ENCODE measurements around the gene RNF8. TPM values are rescaled to one million over a fixed set of nuclear protein-coding genes. Genes with fewer than 3 reads are reported as not detected.

Gene RNF8
- total and polyA plus RNA-seq, 9 of the 15 experiments (the other 6 are each of a cell fraction or from before 2014, with no cell fraction given) = 10.6 to 47.0 (median 37.5) TPM

DNA sequence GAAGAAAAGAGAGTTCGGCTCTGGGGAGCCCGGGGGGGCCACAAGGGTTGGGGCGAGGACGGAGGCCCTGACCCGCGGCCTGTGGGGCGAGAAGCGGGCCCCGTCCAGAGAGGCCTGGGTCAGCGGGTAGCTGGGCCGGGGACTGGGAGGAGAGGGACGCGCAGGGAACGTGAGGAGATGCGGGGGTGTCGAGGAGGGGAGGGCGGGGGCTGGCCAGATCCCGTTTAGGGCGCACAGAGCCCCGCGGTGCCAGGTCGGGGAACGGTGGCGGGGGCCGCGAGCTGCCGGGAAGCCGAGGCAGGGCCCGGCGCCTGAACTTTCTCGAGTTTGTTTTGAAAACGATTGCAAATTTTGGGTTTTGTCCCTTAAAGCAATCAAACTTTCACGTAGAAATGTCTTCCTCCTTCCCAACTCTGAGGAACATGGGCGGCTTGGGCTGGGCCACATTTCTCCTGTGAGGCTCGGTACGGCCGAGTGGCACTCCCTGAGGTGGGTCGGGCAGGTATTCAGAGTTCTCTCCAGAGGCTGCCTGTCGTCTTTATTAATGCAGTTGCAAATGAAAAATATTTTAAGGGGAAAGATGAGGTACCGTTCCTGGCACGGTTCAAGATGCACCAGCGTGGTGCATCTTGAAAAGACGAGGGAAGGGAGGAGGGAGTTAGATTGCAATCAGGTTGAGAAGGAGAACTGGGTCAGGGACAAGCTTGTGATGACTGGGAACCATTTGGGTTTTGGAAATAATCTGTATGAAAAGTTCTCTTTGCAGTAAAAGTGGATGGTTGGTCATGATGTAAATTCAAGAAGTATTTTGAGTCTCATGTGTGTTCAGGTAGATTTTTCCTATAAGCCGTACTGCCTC, 972 bp downstream of the RNF8 start (continued):
- no peak for TF ChIP-seq FOXO4 (CRISPR knock-in tag; IDR thresholded peaks at IDR 0.05)
- TF ChIP-seq, protein P1, sequence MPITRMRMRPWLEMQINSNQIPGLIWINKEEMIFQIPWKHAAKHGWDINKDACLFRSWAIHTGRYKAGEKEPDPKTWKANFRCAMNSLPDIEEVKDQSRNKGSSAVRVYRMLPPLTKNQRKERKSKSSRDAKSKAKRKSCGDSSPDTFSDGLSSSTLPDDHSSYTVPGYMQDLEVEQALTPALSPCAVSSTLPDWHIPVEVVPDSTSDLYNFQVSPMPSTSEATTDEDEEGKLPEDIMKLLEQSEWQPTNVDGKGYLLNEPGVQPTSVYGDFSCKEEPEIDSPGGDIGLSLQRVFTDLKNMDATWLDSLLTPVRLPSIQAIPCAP (CRISPR knock-in tag; IDR thresholded peaks at IDR 0.05; ENCODE audit: borderline replicate concordance) = no peak
- no peak for TF ChIP-seq ZNF76 (CRISPR knock-in tag; IDR thresholded peaks at IDR 0.05; ENCODE audit: borderline replicate concordance)
- no peak for TF ChIP-seq ZNF143 (CRISPR knock-in tag; IDR thresholded peaks at IDR 0.05)
- no peak; the same call in 1 of the 2 replicates for TF ChIP-seq MYNN (IDR thresholded peaks at IDR 0.05)
- no peak for TF ChIP-seq MYNN (CRISPR knock-in tag; IDR thresholded peaks at IDR 0.05)
- TF ChIP-seq TEAD2 (tag; IDR thresholded peaks at IDR 0.05) = no peak
- TF ChIP-seq, protein P2, sequence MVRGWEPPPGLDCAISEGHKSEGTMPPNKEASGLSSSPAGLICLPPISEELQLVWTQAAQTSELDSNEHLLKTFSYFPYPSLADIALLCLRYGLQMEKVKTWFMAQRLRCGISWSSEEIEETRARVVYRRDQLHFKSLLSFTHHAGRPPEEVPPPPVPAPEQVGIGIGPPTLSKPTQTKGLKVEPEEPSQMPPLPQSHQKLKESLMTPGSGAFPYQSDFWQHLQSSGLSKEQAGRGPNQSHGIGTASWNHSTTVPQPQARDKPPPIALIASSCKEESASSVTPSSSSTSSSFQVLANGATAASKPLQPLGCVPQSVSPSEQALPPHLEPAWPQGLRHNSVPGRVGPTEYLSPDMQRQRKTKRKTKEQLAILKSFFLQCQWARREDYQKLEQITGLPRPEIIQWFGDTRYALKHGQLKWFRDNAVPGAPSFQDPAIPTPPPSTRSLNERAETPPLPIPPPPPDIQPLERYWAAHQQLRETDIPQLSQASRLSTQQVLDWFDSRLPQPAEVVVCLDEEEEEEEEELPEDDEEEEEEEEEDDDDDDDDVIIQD (CRISPR knock-in tag; IDR thresholded peaks at IDR 0.05) = no peak
- TF ChIP-seq, protein P3, sequence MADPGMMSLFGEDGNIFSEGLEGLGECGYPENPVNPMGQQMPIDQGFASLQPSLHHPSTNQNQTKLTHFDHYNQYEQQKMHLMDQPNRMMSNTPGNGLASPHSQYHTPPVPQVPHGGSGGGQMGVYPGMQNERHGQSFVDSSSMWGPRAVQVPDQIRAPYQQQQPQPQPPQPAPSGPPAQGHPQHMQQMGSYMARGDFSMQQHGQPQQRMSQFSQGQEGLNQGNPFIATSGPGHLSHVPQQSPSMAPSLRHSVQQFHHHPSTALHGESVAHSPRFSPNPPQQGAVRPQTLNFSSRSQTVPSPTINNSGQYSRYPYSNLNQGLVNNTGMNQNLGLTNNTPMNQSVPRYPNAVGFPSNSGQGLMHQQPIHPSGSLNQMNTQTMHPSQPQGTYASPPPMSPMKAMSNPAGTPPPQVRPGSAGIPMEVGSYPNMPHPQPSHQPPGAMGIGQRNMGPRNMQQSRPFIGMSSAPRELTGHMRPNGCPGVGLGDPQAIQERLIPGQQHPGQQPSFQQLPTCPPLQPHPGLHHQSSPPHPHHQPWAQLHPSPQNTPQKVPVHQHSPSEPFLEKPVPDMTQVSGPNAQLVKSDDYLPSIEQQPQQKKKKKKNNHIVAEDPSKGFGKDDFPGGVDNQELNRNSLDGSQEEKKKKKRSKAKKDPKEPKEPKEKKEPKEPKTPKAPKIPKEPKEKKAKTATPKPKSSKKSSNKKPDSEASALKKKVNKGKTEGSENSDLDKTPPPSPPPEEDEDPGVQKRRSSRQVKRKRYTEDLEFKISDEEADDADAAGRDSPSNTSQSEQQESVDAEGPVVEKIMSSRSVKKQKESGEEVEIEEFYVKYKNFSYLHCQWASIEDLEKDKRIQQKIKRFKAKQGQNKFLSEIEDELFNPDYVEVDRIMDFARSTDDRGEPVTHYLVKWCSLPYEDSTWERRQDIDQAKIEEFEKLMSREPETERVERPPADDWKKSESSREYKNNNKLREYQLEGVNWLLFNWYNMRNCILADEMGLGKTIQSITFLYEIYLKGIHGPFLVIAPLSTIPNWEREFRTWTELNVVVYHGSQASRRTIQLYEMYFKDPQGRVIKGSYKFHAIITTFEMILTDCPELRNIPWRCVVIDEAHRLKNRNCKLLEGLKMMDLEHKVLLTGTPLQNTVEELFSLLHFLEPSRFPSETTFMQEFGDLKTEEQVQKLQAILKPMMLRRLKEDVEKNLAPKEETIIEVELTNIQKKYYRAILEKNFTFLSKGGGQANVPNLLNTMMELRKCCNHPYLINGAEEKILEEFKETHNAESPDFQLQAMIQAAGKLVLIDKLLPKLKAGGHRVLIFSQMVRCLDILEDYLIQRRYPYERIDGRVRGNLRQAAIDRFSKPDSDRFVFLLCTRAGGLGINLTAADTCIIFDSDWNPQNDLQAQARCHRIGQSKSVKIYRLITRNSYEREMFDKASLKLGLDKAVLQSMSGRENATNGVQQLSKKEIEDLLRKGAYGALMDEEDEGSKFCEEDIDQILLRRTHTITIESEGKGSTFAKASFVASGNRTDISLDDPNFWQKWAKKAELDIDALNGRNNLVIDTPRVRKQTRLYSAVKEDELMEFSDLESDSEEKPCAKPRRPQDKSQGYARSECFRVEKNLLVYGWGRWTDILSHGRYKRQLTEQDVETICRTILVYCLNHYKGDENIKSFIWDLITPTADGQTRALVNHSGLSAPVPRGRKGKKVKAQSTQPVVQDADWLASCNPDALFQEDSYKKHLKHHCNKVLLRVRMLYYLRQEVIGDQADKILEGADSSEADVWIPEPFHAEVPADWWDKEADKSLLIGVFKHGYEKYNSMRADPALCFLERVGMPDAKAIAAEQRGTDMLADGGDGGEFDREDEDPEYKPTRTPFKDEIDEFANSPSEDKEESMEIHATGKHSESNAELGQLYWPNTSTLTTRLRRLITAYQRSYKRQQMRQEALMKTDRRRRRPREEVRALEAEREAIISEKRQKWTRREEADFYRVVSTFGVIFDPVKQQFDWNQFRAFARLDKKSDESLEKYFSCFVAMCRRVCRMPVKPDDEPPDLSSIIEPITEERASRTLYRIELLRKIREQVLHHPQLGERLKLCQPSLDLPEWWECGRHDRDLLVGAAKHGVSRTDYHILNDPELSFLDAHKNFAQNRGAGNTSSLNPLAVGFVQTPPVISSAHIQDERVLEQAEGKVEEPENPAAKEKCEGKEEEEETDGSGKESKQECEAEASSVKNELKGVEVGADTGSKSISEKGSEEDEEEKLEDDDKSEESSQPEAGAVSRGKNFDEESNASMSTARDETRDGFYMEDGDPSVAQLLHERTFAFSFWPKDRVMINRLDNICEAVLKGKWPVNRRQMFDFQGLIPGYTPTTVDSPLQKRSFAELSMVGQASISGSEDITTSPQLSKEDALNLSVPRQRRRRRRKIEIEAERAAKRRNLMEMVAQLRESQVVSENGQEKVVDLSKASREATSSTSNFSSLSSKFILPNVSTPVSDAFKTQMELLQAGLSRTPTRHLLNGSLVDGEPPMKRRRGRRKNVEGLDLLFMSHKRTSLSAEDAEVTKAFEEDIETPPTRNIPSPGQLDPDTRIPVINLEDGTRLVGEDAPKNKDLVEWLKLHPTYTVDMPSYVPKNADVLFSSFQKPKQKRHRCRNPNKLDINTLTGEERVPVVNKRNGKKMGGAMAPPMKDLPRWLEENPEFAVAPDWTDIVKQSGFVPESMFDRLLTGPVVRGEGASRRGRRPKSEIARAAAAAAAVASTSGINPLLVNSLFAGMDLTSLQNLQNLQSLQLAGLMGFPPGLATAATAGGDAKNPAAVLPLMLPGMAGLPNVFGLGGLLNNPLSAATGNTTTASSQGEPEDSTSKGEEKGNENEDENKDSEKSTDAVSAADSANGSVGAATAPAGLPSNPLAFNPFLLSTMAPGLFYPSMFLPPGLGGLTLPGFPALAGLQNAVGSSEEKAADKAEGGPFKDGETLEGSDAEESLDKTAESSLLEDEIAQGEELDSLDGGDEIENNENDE (IDR thresholded peaks at IDR 0.05; ENCODE audit: low read depth, low read length) = no peak
- no peak for TF ChIP-seq RBM39 (optimal IDR thresholded peaks at IDR 0.05; ENCODE audit: low read depth, low read length)
- no peak for TF ChIP-seq KAT7 (CRISPR knock-in tag; IDR thresholded peaks at IDR 0.05; ENCODE audit: borderline replicate concordance)
- TF ChIP-seq MBD2 (IDR thresholded peaks at IDR 0.05; ENCODE audit: borderline replicate concordance, low read depth) = peak; percentile 23; the same call in 1 of the 2 replicates
